Measurements from ENCODE around the gene PER1.

Gene PER1

GRCh38 chr17:8138672-8139371 is 13.4 kb downstream of the PER1 start:
- peaks cover 19% of the 10 kb centered on the region for H3K36me3 Mint-ChIP-seq (ENCODE audit: low read depth)
- H3K4me1 Mint-ChIP-seq = no peaks in the 10 kb centered on the region
- TF ChIP-seq CTCF (IDR thresholded peaks at IDR 0.05; ENCODE audit: unreplicated experiment in 3 of 3) = peak; percentile 87 to 92 (median 90)

DNA sequence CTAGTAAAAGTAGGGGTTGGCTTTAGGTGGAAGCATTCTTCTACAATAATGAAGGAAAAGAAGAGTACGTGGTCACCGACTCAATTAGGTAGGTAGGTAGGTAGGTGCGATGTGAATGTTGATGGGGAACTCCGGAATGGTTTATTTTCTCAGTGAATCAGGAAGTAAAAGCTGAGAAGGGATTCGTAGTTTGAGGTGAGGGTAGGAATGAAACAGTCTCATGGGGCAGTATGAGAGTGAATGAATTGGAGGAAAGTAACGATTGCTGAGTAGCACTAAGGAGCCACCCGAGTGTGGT is 13.9 kb downstream of the PER1 start:
- no peak overlapping the region for H3K27ac Mint-ChIP-seq
- H3K4me1 Mint-ChIP-seq = no peaks in the 10 kb centered on the region
- H3K36me3 Mint-ChIP-seq (ENCODE audit: low read depth) = peaks cover 17% of the 10 kb centered on the region
- no peak for TF ChIP-seq CTCF (IDR thresholded peaks at IDR 0.05; ENCODE audit: unreplicated experiment in 3 of 3)
- peaks cover 8% of the 10 kb centered on the region for H3K27me3 Mint-ChIP-seq (ENCODE audit: low read depth)
- H3K4me3 Mint-ChIP-seq = no peak overlapping the region
- H3K9me3 Mint-ChIP-seq = no peaks in the 10 kb centered on the region

More at GRCh38 chr17:8138672-8139371, 13.4 kb downstream of the PER1 start:
- H3K4me3 Mint-ChIP-seq = no peak overlapping the region
- H3K27me3 Mint-ChIP-seq (ENCODE audit: low read depth) = peaks cover 4% of the 10 kb centered on the region
- H3K27ac Mint-ChIP-seq = no peak overlapping the region
- no peaks in the 10 kb centered on the region for H3K9me3 Mint-ChIP-seq

DNA sequence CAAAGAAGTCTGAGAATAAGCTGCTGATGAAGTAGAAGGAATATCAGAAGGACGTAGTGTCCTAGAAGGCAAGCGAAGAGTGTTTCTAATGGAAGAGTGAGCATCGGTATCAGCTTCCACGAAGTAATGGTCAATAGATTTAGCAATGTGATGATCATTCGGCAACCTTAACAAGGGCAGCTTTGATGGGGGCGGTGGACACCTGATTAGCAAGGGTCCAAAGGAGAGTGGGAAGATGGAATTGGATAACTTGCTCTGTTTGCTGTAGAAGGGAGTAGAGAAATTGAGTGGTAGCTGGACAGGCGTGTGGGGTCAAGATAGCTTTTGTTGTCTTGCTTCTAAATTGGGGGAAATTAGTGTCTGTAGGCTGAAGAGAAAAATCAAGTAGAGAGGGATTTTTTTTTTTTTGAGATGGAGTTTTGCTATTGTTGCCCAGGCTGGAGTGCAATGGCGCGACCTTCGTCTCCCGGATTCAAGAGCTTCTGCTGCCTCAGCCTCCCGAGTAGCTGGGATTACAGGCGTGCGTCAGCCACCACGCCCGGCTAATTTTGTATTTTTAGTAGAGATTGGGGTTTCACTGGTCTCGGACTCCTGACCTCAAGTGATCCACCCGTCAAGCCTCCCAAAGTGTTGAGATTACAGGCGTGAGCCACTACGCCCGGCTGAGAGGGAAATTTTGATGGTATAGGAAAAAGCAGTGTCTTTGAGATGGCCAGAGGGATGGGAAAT is 14.4 kb downstream of the PER1 start:
- no peak for TF ChIP-seq CTCF (IDR thresholded peaks at IDR 0.05; ENCODE audit: unreplicated experiment in 3 of 3)
- H3K36me3 Mint-ChIP-seq (ENCODE audit: low read depth) = peaks cover 16% of the 10 kb centered on the region
- no peaks in the 10 kb centered on the region for H3K9me3 Mint-ChIP-seq
- H3K4me1 Mint-ChIP-seq = no peaks in the 10 kb centered on the region
- H3K4me3 Mint-ChIP-seq = no peak overlapping the region
- peaks cover 11% of the 10 kb centered on the region for H3K27me3 Mint-ChIP-seq (ENCODE audit: low read depth)
- H3K27ac Mint-ChIP-seq = no peak overlapping the region

- no peaks in the 10 kb centered on the region for H3K9me3 Mint-ChIP-seq
- no peaks in the 10 kb centered on the region for H3K4me1 Mint-ChIP-seq
- H3K27ac Mint-ChIP-seq = no peak overlapping the region
- H3K36me3 Mint-ChIP-seq (ENCODE audit: low read depth) = no peaks in the 10 kb centered on the region
- no peak for TF ChIP-seq CTCF (IDR thresholded peaks at IDR 0.05; ENCODE audit: unreplicated experiment in 3 of 3)
- peaks cover 25% of the 10 kb centered on the region for H3K27me3 Mint-ChIP-seq (ENCODE audit: low read depth)
- no peak overlapping the region for H3K4me3 Mint-ChIP-seq
Observed at GRCh38 chr17:8133941-8134340, 18.3 kb downstream of the PER1 start.

- Mint-ChIP-seq H3K36me3 (ENCODE audit: low read depth) (no peaks in the 10 kb centered on the region), H3K27ac (no peak overlapping the region), H3K27me3 (ENCODE audit: low read depth) (peaks cover 26% of the 10 kb centered on the region), H3K4me3 (no peak overlapping the region), H3K4me1 (no peaks in the 10 kb centered on the region), H3K9me3 (no peaks in the 10 kb centered on the region)
- no peak for TF ChIP-seq CTCF (IDR thresholded peaks at IDR 0.05; ENCODE audit: unreplicated experiment in 3 of 3)
Observed at GRCh38 chr17:8133399-8133798, 18.8 kb downstream of the PER1 start.

Measured in nephron (organoid).